T follicular helper cell (primary cell): Measurements from ENCODE around the gene CAMK2B.
A peak's percentile ranks its signal among the peaks of the same experiment; 100 is the strongest.
"Not testable (repeated sequence)": the region's sequence is repeated elsewhere in the genome, so short reads cannot be mapped to it uniquely, and the experiment has no call there.

Experiments
- DNase-seq: peaks from one replicate; pipeline ENCODE4 v3.0.0-alpha.2; 2020; ENCODE audit warnings: low read depth

CAMK2B gene

GRCh38 chr7:44217223-44217714 lies 108.1 kb downstream of the CAMK2B start:
- DNase-seq, result no peak

DNA sequence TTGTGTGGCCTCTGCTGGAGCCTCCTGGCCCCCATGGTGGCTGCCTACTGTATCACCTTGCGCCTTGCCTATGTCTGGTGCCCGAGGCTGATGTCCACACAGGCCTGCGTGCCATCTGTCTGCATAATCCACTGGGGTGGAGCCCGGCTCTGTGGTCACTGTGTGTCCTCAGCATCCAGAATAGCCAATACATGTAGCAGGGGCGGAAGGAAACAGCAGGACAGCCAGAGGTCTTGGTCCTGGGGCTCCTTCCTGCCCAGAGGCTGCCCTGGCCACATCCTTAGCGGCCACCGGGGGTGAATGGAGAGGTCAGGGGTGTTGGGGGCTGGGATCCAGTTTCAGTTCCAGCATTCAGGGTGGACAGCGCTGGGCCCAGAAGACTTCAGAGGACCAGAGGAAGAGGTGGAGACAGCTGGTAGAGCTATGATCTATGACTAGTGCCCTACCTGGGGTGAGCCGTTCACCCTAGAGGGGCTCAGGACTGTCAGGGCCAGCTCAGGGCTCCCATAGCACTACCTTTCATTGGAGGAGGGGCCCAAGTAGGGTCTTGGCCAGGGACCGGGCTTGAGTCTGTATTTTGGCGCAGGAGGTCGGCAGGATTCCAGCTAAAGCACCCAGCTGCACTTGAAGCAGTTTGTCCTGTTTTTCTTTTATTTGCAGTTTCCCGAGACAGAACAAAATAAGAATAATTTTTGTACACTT lies 108.7 kb downstream of the CAMK2B start:
- no peak for DNase-seq

DNA sequence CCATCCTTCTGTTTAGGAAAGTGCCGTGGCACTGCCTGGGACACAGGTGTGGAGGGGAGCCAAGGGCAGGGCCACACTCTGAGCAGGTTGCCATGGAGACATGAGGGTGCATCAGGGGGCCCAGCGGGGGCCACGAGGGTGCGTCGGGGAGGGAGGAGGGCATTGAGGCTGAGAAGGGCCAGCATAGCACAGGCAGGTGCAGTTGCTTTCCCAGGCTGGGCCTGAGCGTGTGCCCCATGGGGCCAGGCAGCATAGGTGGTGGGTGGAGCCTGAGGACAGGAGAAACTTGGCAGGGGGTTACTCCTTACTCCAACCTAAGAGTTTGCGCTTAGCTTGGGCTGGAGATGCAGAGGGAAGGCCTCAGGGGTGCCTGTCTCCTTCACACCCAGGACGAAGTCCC lies 109.4 kb downstream of the CAMK2B start:
- DNase-seq, result no peak

- no peak for DNase-seq
These were observed 109.9 kb downstream of the CAMK2B start for GRCh38 chr7:44215531-44215930.

GRCh38 chr7:44213877-44214388 lies 111.5 kb downstream of the CAMK2B start:
- no peak for DNase-seq

DNA sequence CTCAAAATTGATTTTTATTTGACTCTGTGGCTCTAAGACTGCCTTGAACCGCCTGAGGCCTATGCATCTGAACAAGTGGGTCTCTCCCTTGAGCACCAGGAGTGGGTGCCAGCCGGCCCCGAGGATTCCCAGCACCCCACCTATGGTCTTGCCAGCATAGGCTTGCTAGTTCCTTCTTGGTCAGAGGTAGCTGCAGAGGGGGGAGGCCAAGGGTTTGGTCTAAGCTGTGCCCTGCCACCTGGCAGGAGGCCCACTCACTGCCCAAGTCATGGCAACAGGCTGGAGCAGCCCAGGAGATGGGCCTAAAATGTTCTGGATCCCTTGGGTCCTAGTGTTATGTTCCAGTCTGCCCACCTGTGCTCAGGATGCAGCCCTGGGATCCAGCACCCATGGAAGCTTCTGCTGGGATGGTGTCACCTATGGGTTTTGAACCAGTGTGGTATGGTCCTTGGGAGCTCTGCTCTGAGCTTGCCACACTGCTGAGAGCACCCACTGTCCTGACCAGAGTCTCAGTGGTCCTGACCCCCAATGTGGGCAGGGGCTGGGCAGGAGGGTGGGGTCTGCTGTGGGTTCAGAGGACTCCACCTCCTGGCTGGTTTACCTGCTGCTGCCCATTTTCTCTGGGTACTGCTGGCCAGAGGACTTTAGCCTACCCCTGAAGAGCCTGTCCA lies 112.1 kb downstream of the CAMK2B start:
- DNase-seq, result no peak

DNA sequence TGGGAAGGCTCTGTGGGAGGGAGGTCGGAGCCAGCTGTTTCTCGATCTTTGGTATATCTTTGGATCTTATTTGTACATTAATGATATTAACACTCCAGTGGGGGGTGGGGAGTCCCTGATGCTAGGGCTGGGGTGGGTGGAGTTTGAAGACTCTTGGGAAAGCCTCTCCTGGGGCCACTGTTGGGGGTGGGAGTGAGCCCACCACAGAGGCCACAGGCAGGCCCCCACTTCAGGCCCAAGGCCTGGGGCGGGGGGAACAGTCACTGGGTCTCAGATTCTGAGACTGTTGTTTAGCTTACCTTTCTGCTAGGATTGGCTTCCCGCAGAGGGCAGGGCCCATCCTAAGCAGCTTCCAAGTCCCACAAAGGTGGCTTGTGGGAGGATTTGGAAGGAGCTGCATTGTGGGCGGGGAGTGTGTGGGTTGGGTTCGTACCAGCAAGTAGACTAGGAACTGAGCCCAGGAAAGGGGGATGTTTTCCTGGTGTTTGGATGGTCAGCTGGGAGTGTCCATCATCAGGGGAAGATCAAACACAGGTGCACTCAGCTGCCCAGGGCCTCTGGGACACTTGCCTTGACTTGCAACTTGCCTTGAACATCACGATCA lies 112.7 kb downstream of the CAMK2B start:
- no peak for DNase-seq

GRCh38 chr7:44212018-44212417 lies 113.4 kb downstream of the CAMK2B start:
- no peak for DNase-seq

DNA sequence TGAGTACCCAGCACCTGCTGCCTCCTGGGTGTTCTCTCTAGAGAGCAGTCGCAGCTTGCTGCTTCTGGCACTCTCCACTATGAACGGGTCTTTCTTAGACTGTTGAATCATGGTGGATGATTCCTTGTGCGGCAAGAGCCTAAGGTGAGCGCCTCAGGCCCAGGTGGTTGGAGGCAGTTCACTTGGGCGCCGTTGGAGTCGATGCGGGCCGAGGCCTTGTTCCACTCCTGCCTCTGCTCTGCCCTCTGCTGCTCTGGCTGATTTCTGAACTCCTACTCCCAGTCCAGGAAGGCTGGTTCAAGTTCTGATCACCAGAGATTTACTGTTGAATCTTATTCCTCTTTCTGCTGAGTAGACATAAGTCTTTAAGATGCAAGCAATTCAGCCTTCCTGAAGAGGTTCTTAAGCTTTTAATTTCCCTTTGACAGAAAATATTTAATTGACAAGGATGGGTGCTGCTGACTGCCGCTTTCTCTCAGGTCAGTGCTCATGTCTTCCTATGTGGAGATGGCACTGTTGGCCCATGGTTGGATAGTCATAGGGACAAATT lies 114.2 kb downstream of the CAMK2B start:
- no peak for DNase-seq

GRCh38 chr7:44210107-44210506 lies 115.3 kb downstream of the CAMK2B start:
- DNase-seq, result no peak

- no peak for DNase-seq
These were observed 117.3 kb downstream of the CAMK2B start for GRCh38 chr7:44208085-44208484.

GRCh38 chr7:44206008-44206407 lies 119.4 kb downstream of the CAMK2B start:
- no peak for DNase-seq

DNA sequence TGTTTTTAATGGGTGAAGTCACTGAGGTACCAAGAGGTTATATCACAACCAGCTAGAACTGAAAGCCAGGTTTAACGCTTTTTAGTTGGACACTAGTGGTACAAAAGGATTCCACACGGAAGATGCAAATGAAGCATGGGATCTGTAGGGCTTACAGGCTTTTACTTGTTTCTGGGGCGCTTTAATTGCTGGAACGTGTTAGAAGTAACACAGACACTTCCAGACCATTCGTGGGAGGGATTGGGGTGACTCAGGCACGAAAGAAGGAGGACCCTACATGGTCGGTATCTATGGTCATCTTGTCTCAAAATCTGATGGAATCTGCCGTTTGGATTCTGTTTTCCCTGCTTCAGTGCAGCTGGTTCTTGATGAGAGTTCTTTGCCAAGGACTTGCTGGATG lies 123.6 kb downstream of the CAMK2B start:
- DNase-seq, result no peak

GRCh38 chr7:44200699-44201461 lies 124.5 kb downstream of the CAMK2B start, which contains the start of gene YKT6:
Gene YKT6 (plus strand): TSS chr7:44200978. CDS start chr7:44201136, 158 bp downstream.
- peak; percentile 90 for DNase-seq

DNA sequence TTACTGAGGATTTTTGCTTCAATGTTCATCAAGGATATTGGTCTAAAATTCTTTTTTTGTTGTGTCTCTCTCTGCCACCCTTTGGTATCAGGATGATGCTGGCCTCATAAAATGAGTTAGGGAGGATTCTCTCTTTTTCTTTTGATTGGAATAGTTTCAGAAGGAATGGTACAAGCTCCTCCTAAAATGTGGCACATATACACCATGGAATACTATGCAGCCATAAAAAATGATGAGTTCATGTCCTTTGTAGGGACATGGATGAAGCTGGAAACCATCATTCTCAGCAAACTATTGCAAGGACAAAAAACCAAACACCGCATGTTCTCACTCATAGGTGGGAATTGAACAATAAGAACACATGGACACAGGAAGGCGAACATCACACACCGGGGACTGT lies 125.2 kb downstream of the CAMK2B start:
- not testable (repeated sequence) for DNase-seq

DNA sequence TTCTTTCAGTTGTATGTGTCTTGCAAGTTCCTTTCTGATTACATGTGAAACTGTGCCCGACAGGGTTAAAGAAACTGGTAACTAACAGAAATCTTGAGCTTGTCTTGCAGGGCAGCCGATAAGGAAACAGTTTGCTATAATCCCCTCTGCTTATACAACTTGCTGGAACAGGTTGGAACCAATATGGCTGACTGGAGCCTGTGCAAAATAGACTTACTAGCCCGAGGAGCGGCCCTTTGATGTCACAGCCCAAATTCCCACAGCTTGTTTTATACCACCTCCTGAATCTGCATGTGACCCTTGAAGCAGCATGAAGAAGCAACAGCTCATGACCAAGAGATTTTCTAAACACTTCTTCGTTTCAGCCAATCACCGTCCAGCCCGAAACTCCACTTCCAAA lies 127.9 kb downstream of the CAMK2B start:
- no peak for DNase-seq

- DNase-seq, result no peak
These were observed 128.9 kb downstream of the CAMK2B start for GRCh38 chr7:44196450-44196872.

- no peak for DNase-seq
These were observed 129.5 kb downstream of the CAMK2B start for GRCh38 chr7:44195889-44196288.

- DNase-seq, result no peak
These were observed 130.7 kb downstream of the CAMK2B start for GRCh38 chr7:44194562-44195145.

GRCh38 chr7:44194069-44194468 lies 131.3 kb downstream of the CAMK2B start:
- no peak for DNase-seq
